CD14-positive monocyte (primary cell): ENCODE measurements around the gene INTS3. TPM values are rescaled to one million over a fixed set of nuclear protein-coding genes. Genes with fewer than 3 reads are reported as not detected.

Experiments
- DNase-seq, 3 donors: peaks; one replicate each; pipeline ENCODE4 v3.0.0-alpha.2; 2011 to 2022
- H2AFZ ChIP-seq: 2 replicates; pipeline ENCODE4 v1.6.0; 2012; ENCODE audit warnings: mild to moderate bottlenecking, low read depth, low read length, inconsistent platforms; ENCODE audit not compliant: insufficient read depth, poor library complexity, severe bottlenecking
- H3K27ac ChIP-seq, 2 donors: 1 replicate in 1 of 2; 2 replicates in 1 of 2; pipeline ENCODE4 v1.5.1; 2012 to 2013; ENCODE audit warnings: low read length in 2 of 2, control low read depth in 1 of 2, inconsistent platforms in 1 of 2, low read depth in 1 of 2, mild to moderate bottlenecking in 1 of 2
- H3K27me3 ChIP-seq, 2 donors: one replicate each; pipeline versions ENCODE4 v1.6.0 to v1.6.1; 2011 to 2013; ENCODE audit warnings: low read length in 2 of 2; ENCODE audit not compliant: control insufficient read depth in 2 of 2, insufficient read depth in 2 of 2
- H3K36me3 ChIP-seq, 2 donors: replicated peaks in 1 of 2; 1 replicate in 1 of 2; 2 replicates in 1 of 2; pipeline versions ENCODE4 v1.5.1 to v1.6.1; 2012 to 2013; ENCODE audit warnings: low read length in 2 of 2, control low read depth in 1 of 2, inconsistent platforms in 1 of 2, mild to moderate bottlenecking in 1 of 2; ENCODE audit not compliant: insufficient read depth in 2 of 2, control insufficient read depth in 1 of 2
- H3K4me1 ChIP-seq, 2 donors: 1 replicate in 1 of 2; 2 replicates in 1 of 2; pipeline versions ENCODE4 v1.5.1 to v1.6.1; 2012 to 2013; ENCODE audit warnings: low read length in 2 of 2, control low read depth in 1 of 2, inconsistent platforms in 1 of 2, mild to moderate bottlenecking in 1 of 2, moderate library complexity in 1 of 2; ENCODE audit not compliant: insufficient read depth in 2 of 2, control insufficient read depth in 1 of 2
- H3K4me2 ChIP-seq: replicated peaks from 2 replicates; pipeline ENCODE3; 2012; ENCODE audit warnings: low read length, moderate library complexity, mild to moderate bottlenecking; ENCODE audit not compliant: poor library complexity, severe bottlenecking; ENCODE audit errors: extremely low read depth
- H3K4me3 ChIP-seq, 3 experiments: fragments of 200-600 bp in 1 of 3; sonication (generic) in 1 of 3; replicated peaks in 1 of 3; 1 replicate in 2 of 3; 2 replicates in 1 of 3; pipeline ENCODE4 v1.5.1; 2011 to 2013; ENCODE audit warnings: low read length in 3 of 3, mild to moderate bottlenecking in 3 of 3, control low read depth in 2 of 3, low read depth in 2 of 3, inconsistent platforms in 1 of 3, moderate library complexity in 1 of 3
- H3K79me2 ChIP-seq: 2 replicates; pipeline ENCODE4 v1.6.0; 2012; ENCODE audit warnings: mild to moderate bottlenecking, control low read depth, inconsistent platforms, low read length, moderate library complexity; ENCODE audit not compliant: insufficient read depth
- H3K9ac ChIP-seq: 2 replicates; pipeline ENCODE4 v1.6.0; 2017; ENCODE audit warnings: low read length, mild to moderate bottlenecking; ENCODE audit not compliant: insufficient read depth, poor library complexity, severe bottlenecking
- H3K9me3 ChIP-seq, 2 donors: replicated peaks in 1 of 2; 1 replicate in 1 of 2; 2 replicates in 1 of 2; pipeline versions ENCODE4 v1.5.1 to v1.6.1; 2012 to 2013; ENCODE audit warnings: low read length in 2 of 2, control low read depth in 1 of 2; ENCODE audit not compliant: control insufficient read depth in 1 of 2, insufficient read depth in 1 of 2
- H4K20me1 ChIP-seq: 2 replicates; pipeline ENCODE4 v1.6.0; 2012; ENCODE audit warnings: mild to moderate bottlenecking, low read length, control low read depth, moderate library complexity; ENCODE audit not compliant: insufficient read depth
- H3K27ac Mint-ChIP-seq, 7 donors: one replicate each; pipeline ENCODE4 v1.8.0; 2020; ENCODE audit warnings: mild to moderate bottlenecking in 7 of 7, mixed read lengths in 7 of 7, moderate library complexity in 6 of 7, inconsistent platforms in 2 of 7
- H3K27me3 Mint-ChIP-seq, 3 donors: one replicate each; pipeline ENCODE4 v1.8.0; 2021 to 2022; ENCODE audit warnings: low read depth in 3 of 3, mild to moderate bottlenecking in 3 of 3, mixed read lengths in 3 of 3, moderate library complexity in 3 of 3, inconsistent platforms in 1 of 3
- H3K36me3 Mint-ChIP-seq, 2 donors: one replicate each; pipeline ENCODE4 v1.8.0; 2020; ENCODE audit warnings: mixed read lengths in 2 of 2, inconsistent platforms in 1 of 2, mild to moderate bottlenecking in 1 of 2
- H3K4me1 Mint-ChIP-seq: one replicate; pipeline ENCODE4 v1.8.0; 2020; ENCODE audit warnings: mild to moderate bottlenecking, mixed read lengths
- H3K4me3 Mint-ChIP-seq, 2 donors: one replicate each; pipeline ENCODE4 v1.8.0; 2020; ENCODE audit warnings: mild to moderate bottlenecking in 2 of 2, mixed read lengths in 2 of 2, moderate library complexity in 1 of 2
- H3K9me3 Mint-ChIP-seq, 7 donors: one replicate each; pipeline ENCODE4 v1.8.0; 2020 to 2022; ENCODE audit warnings: mixed read lengths in 7 of 7, mild to moderate bottlenecking in 6 of 7, moderate library complexity in 6 of 7, inconsistent platforms in 2 of 7
- WGBS: methylation state at CpG from one replicate; pipeline ENCODE4 v1.1.5; 2013; ENCODE audit warnings: missing lambda C conversion rate; ENCODE audit not compliant: insufficient coverage; 5-methylcytosine and 5-hydroxymethylcytosine counted together
- intact Hi-C, 2 donors: fragments of 100-400 bp; cut with micrococcal nuclease; formaldehyde crosslinking; loops; one replicate each; pipeline versions ENCODE4 v1.15.0 to v1.15.1; 2023
- polyA plus RNA-seq, 3 donors: library from polyadenylated mRNA; depleted of rRNA in 1 of 3; unstranded in 2 of 3; stranded (reverse) in 1 of 3; fragments of 300-500 nt in 2 of 3; fragments of >200 nt in 1 of 3; fragmentation: Illumina TruSeq in 2 of 3; gene quantifications; 1 replicate in 2 of 3; 2 replicates in 1 of 3; pipeline ENCODE4 v1.2.3, GENCODE V29; 2012 to 2021
- TF ChIP-seq, protein P1 (sequence below): fragments of 200-600 bp; IDR thresholded peaks from one replicate; pipeline ENCODE4 v1.8.0; 2022; ENCODE audit warnings: antibody characterized with exemption, mild to moderate bottlenecking

INTS3 gene
- polyA plus RNA-seq, 3 donors: 9.2 to 76.9 (median 15.9) TPM

DNA sequence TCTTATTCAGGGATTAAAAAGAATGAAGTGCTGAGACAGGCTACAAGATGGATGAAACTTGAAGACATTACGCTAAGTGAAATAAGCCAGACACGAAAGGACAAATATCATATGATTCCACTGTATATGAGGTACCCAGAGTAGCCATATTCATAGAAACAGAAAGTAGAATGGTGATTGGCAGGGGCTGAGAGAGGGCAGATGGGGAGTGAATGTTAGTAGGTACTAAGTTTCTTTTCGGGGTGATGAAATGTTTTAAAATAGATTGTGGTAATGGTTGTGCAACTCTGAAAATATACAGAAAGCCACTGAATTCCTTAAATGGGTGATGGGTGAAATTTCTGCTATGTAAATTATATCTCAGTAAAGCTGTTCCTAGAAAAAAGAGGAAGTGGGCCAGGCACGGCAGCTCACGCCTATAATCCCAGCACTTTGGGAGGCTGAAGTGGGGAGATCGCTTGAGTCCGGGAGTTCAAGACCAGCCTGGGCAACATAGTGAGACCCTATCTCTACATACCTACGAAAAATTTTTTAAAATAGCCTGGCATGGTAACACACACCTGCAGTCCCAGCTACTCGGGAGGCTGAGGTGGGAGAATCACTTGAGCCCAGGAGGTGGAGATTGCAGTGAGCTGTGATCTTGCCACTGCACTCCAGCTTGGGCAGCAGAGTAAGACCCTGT is 63.3 kb downstream of the INTS3 start:
- Mint-ChIP-seq H3K36me3 (peaks cover 0 to 2% of the 10 kb centered on the region in 2 donors), H3K4me1 (peaks cover 45% of the 10 kb centered on the region), H3K27me3 (peaks cover 1 to 5% (median 5%) of the 10 kb centered on the region in 3 donors), H3K27ac (peak overlapping the region; percentile 98 to 100 (median 99)), H3K4me3 (peak overlapping the region; percentile 73 to 89), H3K9me3 (no peaks in the 10 kb centered on the region)
- TF ChIP-seq, protein P1, sequence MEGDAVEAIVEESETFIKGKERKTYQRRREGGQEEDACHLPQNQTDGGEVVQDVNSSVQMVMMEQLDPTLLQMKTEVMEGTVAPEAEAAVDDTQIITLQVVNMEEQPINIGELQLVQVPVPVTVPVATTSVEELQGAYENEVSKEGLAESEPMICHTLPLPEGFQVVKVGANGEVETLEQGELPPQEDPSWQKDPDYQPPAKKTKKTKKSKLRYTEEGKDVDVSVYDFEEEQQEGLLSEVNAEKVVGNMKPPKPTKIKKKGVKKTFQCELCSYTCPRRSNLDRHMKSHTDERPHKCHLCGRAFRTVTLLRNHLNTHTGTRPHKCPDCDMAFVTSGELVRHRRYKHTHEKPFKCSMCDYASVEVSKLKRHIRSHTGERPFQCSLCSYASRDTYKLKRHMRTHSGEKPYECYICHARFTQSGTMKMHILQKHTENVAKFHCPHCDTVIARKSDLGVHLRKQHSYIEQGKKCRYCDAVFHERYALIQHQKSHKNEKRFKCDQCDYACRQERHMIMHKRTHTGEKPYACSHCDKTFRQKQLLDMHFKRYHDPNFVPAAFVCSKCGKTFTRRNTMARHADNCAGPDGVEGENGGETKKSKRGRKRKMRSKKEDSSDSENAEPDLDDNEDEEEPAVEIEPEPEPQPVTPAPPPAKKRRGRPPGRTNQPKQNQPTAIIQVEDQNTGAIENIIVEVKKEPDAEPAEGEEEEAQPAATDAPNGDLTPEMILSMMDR: no peak
- Histone ChIP-seq H3K79me2 (no peaks in the 10 kb centered on the region), H3K36me3 (no peaks in the 10 kb centered on the region), H3K27me3 (no peaks in the 10 kb centered on the region), H3K4me1 (peaks cover 40 to 43% of the 10 kb centered on the region in 2 donors), H3K9ac (peak overlapping the region; percentile 62), H2AFZ (peak overlapping the region; percentile 84), H3K4me2 (peak overlapping the region; percentile 76), H3K9me3 (no peaks in the 10 kb centered on the region), H3K27ac (peak overlapping the region; percentile 88 to 97), H4K20me1 (no peaks in the 10 kb centered on the region), H3K4me3 (peak overlapping the region; percentile 25 to 70 (median 29))
- DNase-seq: peak; percentile 91 to 98 (median 95)
- WGBS: no CpG with 5 or more reads among the region's 9 CpGs
- intact Hi-C loops: loop anchor here in 1 of 2 donors (5.0 kb wide), 1 partner anchor 171 kb away; the partner anchor contains the start of gene SLC39A1

DNA sequence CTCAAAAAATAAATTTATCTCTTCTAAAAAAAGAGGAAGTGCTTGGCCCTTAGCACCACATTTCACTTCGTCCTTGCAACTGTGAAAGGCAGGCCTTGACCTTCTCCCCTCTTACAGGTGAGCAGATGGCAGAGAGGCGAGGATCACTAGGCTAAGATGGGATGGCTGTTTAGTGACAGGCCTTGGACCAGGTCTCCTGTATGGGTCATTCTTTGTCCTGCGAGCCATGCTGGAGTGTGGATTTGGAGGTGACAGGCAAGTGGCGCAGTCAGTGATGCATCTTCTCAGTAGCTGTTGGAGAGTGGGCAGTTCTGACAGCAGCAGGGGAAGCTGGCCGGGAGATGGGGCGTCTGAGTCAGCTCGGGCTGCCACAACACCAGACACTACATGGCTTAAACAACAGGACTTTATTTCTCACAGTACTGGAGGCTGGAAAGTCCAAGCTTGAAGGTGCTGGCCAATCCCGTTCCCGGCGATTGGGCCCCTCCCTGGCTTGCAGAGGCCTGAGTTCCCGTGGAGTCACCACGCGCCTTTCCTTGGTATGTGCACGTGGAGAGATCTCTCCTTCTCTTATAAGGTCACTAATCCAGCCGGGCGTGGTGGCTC is 63.9 kb downstream of the INTS3 start:
- no peak overlapping the region for H2AFZ ChIP-seq
- H3K4me2 ChIP-seq: peak overlapping the region; percentile 76
- H3K27ac Mint-ChIP-seq: peak overlapping the region; percentile 98 to 100 (median 99)
- H3K4me1 Mint-ChIP-seq: peaks cover 45% of the 10 kb centered on the region
- peak overlapping the region in 1 of 2 donors; percentile 73 for H3K4me3 Mint-ChIP-seq
- 60% methylated on average over 12 of the region's 16 CpGs for WGBS
- peaks cover 40 to 43% of the 10 kb centered on the region in 2 donors for H3K4me1 ChIP-seq
- DNase-seq: peak; percentile 63 to 92 (median 78)
- intact Hi-C loops: loop anchor here in 1 of 2 donors (5.0 kb wide), 1 partner anchor 171 kb away; the partner anchor contains the start of gene SLC39A1
- TF ChIP-seq, protein P1: no peak
- H3K9me3 ChIP-seq: no peaks in the 10 kb centered on the region
- H4K20me1 ChIP-seq: no peaks in the 10 kb centered on the region
- H3K79me2 ChIP-seq: no peaks in the 10 kb centered on the region
- H3K27ac ChIP-seq: peak overlapping the region; percentile 88 to 97
- no peaks in the 10 kb centered on the region for H3K9me3 Mint-ChIP-seq
- peaks cover 0 to 2% of the 10 kb centered on the region in 2 donors for H3K36me3 Mint-ChIP-seq
- peaks cover 1 to 5% (median 5%) of the 10 kb centered on the region in 3 donors for H3K27me3 Mint-ChIP-seq
- no peaks in the 10 kb centered on the region for H3K27me3 ChIP-seq
- no peaks in the 10 kb centered on the region for H3K36me3 ChIP-seq
- peak overlapping the region; percentile 62 for H3K9ac ChIP-seq
- H3K4me3 ChIP-seq: peak overlapping the region in 1 of 3 experiments; percentile 12
